K562 (cell line): ENCODE results near the gene ABCC10. TPM values are rescaled to one million over a fixed set of nuclear protein-coding genes. Genes with fewer than 3 reads are reported as not detected.

Experiments used
- ARID2 ChIP-seq: fragments of 450-650 bp; IDR thresholded peaks from 2 replicates; pipeline ENCODE4 v1.6.1; 2017; ENCODE audit warnings: antibody characterized with exemption, mild to moderate bottlenecking
- ATF1 ChIP-seq, 2 experiments: fragments of 450-650 bp in 1 of 2; IDR thresholded peaks; 2 replicates each; pipeline ENCODE4 v1.6.1; 2016; ENCODE audit warnings: missing compliant biosample characterization in 1 of 2, missing genetic modification characterization in 1 of 2
- BCOR ChIP-seq: fragments of 450-650 bp; IDR thresholded peaks from 2 replicates; pipeline ENCODE4 v1.6.1; 2016
- CBX8 ChIP-seq: fragments of 200-600 bp; sonication (generic); IDR thresholded peaks from 2 replicates; pipeline ENCODE4 v1.6.1; 2012; ENCODE audit warnings: borderline replicate concordance, mixed run types, low read depth, mild to moderate bottlenecking, moderate library complexity, mixed read lengths, low read length, control low read depth, inconsistent platforms; ENCODE audit not compliant: poor library complexity, severe bottlenecking; ENCODE audit errors: extremely low read depth
- COPS2 ChIP-seq: fragments of 450-650 bp; conservative IDR thresholded peaks from 2 replicates; pipeline ENCODE4 v1.6.1; 2016; ENCODE audit warnings: mild to moderate bottlenecking, moderate library complexity
- CSDE1 ChIP-seq, 2 experiments: fragments of 450-650 bp; IDR thresholded peaks; 2 replicates each; pipeline ENCODE4 v1.6.1; 2016; ENCODE audit warnings: mild to moderate bottlenecking in 1 of 2
- GABPB2 ChIP-seq: fragments of 250-450 bp; sonication (Bioruptor Pico); conservative IDR thresholded peaks from 2 replicates; pipeline ENCODE4 v1.5.1; 2021; ENCODE audit warnings: mild to moderate bottlenecking
- KLF16 ChIP-seq: IDR thresholded peaks from 2 replicates; pipeline ENCODE4 v1.6.1; 2016; ENCODE audit warnings: antibody characterized with exemption
- MCM2 ChIP-seq: fragments of 450-650 bp; IDR thresholded peaks from 2 replicates; pipeline ENCODE4 v1.6.1; 2017; ENCODE audit warnings: low read depth, mild to moderate bottlenecking
- NCOA4 ChIP-seq: fragments of 450-650 bp; IDR thresholded peaks from 2 replicates; pipeline ENCODE4 v1.6.1; 2018; ENCODE audit warnings: mild to moderate bottlenecking; ENCODE audit not compliant: partially characterized antibody
- RCOR1 ChIP-seq, 2 experiments: IDR thresholded peaks; 2 replicates each; pipeline ENCODE4 v1.6.1; 2012; ENCODE audit warnings: low read depth in 2 of 2, low read length in 2 of 2, borderline replicate concordance in 1 of 2, improper control_type of control experiment in 1 of 2
- TCF7 ChIP-seq: sonication (generic); IDR thresholded peaks from 2 replicates; pipeline ENCODE4 v1.6.1; 2016; ENCODE audit warnings: antibody characterized with exemption, borderline replicate concordance
- UBTF ChIP-seq, 2 experiments: IDR thresholded peaks; 2 replicates each; pipeline ENCODE4 v1.6.1; 2012; ENCODE audit warnings: improper control_type of control experiment in 2 of 2, low read depth in 2 of 2, low read length in 2 of 2, borderline replicate concordance in 1 of 2
- XRCC5 ChIP-seq: fragments of 200-400 bp; formaldehyde crosslinking; IDR thresholded peaks from 2 replicates; pipeline ENCODE4 v1.6.1; 2017; ENCODE audit warnings: low read depth, mild to moderate bottlenecking, low read length
- ZNF121 ChIP-seq: sonication (generic); formaldehyde crosslinking; conservative IDR thresholded peaks from 2 replicates; pipeline ENCODE4 v1.8.0; 2022; ENCODE audit warnings: missing genetic modification reagents
- ZNF146 ChIP-seq: IDR thresholded peaks from one replicate; pipeline ENCODE4 v1.6.1; 2018; ENCODE audit warnings: missing compliant biosample characterization; ENCODE audit not compliant: unreplicated experiment
- ZNF311 ChIP-seq: fragments of 250-450 bp; sonication (Bioruptor Pico); IDR thresholded peaks from 2 replicates; pipeline ENCODE4 v1.4.0; 2020; ENCODE audit warnings: mild to moderate bottlenecking, moderate library complexity
- ZNF551 ChIP-seq: fragments of 250-450 bp; sonication (Bioruptor Pico); IDR thresholded peaks from 2 replicates; pipeline ENCODE4 v1.5.0; 2021; ENCODE audit warnings: mild to moderate bottlenecking, moderate library complexity
- ZNF79 ChIP-seq: fragments of 250-450 bp; sonication (Bioruptor Pico); IDR thresholded peaks from 2 replicates; pipeline ENCODE4 v1.4.0; 2020; ENCODE audit warnings: low read depth, mild to moderate bottlenecking, moderate library complexity
- polyA plus RNA-seq, 8 experiments: library from polyadenylated mRNA; depleted of rRNA in 4 of 8; stranded (reverse) in 5 of 8; unstranded in 3 of 8; fragments of >200 nt; fragmentation: Nextera tagmentation in 2 of 8; fragmentation: Illumina TruSeq in 1 of 8; extraction: Ambion mirVana in 2 of 8; extraction: Trizol in 1 of 8; gene quantifications; 2 replicates each; pipeline versions ENCODE4 v1.2.1 to v1.2.3, GENCODE V29; 2011 to 2014; ENCODE audit warnings: inconsistent platforms in 1 of 8, missing spikeins in 1 of 8
- total RNA-seq, 7 experiments: library from RNA; depleted of rRNA in 6 of 7; stranded (reverse); fragments of >200 nt in 6 of 7; fragmentation: Illumina TruSeq in 2 of 7; extraction: Trizol in 2 of 7; gene quantifications; 2 replicates each; pipeline versions ENCODE4 v1.2.1 to v1.2.3, GENCODE V29; 2011 to 2021; ENCODE audit warnings: low replicate concordance in 1 of 7
- TF ChIP-seq, protein P1 (sequence below): sonication (generic); formaldehyde crosslinking; IDR thresholded peaks from 2 replicates; pipeline ENCODE4 v1.8.1; 2023; ENCODE audit warnings: mild to moderate bottlenecking, missing genetic modification reagents
- TF ChIP-seq, protein P2 (sequence below): fragments of 450-650 bp; formaldehyde crosslinking; IDR thresholded peaks from 2 replicates; pipeline ENCODE4 v1.4.0; 2020; ENCODE audit warnings: mild to moderate bottlenecking, moderate library complexity
- TF ChIP-seq, protein P3 (sequence below): sonication (generic); formaldehyde crosslinking; IDR thresholded peaks from 2 replicates; pipeline ENCODE4 v1.8.0; 2023; ENCODE audit warnings: mild to moderate bottlenecking, missing genetic modification reagents

Gene ABCC10
- total and polyA plus RNA-seq, 9 of the 15 experiments (the other 6 are each of a cell fraction or from before 2014, with no cell fraction given) = 2.4 to 29.1 (median 13.7) TPM

DNA sequence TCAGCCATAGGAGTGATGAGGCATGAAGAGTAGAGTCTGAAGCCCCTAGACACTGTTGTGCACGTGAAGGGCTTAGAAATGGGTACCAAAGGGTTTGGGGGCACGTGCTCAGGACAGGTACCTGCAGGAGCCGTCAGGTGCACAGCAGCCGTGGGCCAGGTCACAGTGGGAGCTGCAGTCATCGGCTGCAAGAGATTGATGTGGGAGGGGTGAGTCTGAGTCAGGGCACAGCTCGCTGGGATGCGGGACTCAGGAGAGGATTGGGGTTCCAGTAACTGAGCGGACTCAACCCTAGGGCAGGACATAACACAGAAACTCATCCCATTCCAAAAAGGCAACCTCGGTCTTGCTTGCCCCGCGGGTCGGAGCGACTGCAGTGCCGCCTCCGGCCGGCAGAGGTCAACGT, 27.0 kb downstream of the ABCC10 start (continued):
- TF ChIP-seq, protein P1, sequence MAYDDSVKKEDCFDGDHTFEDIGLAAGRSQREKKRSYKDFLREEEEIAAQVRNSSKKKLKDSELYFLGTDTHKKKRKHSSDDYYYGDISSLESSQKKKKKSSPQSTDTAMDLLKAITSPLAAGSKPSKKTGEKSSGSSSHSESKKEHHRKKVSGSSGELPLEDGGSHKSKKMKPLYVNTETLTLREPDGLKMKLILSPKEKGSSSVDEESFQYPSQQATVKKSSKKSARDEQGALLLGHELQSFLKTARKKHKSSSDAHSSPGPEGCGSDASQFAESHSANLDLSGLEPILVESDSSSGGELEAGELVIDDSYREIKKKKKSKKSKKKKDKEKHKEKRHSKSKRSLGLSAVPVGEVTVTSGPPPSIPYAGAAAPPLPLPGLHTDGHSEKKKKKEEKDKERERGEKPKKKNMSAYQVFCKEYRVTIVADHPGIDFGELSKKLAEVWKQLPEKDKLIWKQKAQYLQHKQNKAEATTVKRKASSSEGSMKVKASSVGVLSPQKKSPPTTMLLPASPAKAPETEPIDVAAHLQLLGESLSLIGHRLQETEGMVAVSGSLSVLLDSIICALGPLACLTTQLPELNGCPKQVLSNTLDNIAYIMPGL (CRISPR knock-in tag) = no peak
- TF ChIP-seq XRCC5 (peak; percentile 72), UBTF (IDR thresholded peaks at IDR 0.05; ENCODE audit: borderline replicate concordance in 1 of 2, low read depth in 2 of 2, low read length in 2 of 2) (no peak), RCOR1 (IDR thresholded peaks at IDR 0.05; ENCODE audit: borderline replicate concordance in 1 of 2, low read depth in 2 of 2, low read length in 2 of 2) (peak in 1 of 2 experiments; percentile 61; a peak in 1 of 4 replicates), TCF7 (no peak), ZNF79 (no peak), NCOA4 (no peak), ZNF311 (no peak), COPS2 (no peak), ZNF146 (CRISPR knock-in tag) (no peak), ZNF551 (no peak), CSDE1 (IDR thresholded peaks at IDR 0.05) (no peak), ZNF121 (no peak), BCOR (no peak), MCM2 (no peak), KLF16 (0 out of 2 replicates have a peak, but pooled peaks have one; percentile 27), ARID2 (no peak), CBX8 (no peak), GABPB2 (CRISPR knock-in tag) (no peak), ATF1 (CRISPR knock-in tag; IDR thresholded peaks at IDR 0.05) (no peak), ATF1 (tag; IDR thresholded peaks at IDR 0.05) (no peak)
- TF ChIP-seq, protein P2, sequence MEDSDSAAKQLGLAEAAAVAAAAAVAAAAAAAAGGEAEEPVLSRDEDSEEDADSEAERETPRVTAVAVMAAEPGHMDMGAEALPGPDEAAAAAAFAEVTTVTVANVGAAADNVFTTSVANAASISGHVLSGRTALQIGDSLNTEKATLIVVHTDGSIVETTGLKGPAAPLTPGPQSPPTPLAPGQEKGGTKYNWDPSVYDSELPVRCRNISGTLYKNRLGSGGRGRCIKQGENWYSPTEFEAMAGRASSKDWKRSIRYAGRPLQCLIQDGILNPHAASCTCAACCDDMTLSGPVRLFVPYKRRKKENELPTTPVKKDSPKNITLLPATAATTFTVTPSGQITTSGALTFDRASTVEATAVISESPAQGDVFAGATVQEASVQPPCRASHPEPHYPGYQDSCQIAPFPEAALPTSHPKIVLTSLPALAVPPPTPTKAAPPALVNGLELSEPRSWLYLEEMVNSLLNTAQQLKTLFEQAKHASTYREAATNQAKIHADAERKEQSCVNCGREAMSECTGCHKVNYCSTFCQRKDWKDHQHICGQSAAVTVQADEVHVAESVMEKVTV (CRISPR knock-in tag) = peak; percentile 38; the same call in 1 of the 2 replicates
- TF ChIP-seq, protein P3, sequence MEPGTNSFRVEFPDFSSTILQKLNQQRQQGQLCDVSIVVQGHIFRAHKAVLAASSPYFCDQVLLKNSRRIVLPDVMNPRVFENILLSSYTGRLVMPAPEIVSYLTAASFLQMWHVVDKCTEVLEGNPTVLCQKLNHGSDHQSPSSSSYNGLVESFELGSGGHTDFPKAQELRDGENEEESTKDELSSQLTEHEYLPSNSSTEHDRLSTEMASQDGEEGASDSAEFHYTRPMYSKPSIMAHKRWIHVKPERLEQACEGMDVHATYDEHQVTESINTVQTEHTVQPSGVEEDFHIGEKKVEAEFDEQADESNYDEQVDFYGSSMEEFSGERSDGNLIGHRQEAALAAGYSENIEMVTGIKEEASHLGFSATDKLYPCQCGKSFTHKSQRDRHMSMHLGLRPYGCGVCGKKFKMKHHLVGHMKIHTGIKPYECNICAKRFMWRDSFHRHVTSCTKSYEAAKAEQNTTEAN = no peak
